Lung (tissue), 12 donors: Measurements from ENCODE around the gene CASZ1. TPM values are rescaled to one million over a fixed set of nuclear protein-coding genes. Genes with fewer than 3 reads are reported as not detected.

ENCODE experiments used
- ATAC-seq: fragments of 200-7000 bp; cut with Tn5 transposase; one replicate; pipeline ENCODE4 v1.9.1; 2020; ENCODE audit warnings: moderate number of reproducible peaks; ENCODE audit not compliant: insufficient read depth, low FRiP score
- DNase-seq, 3 donors: peaks; one replicate each; pipeline ENCODE4 v3.0.0-alpha.2; 2013 to 2017
- H3K27ac ChIP-seq, 2 donors: one replicate each; pipeline ENCODE4 v1.5.1; 2013; ENCODE audit warnings: mild to moderate bottlenecking in 2 of 2, moderate library complexity in 2 of 2, control low read depth in 1 of 2, inconsistent platforms in 1 of 2, low read depth in 1 of 2, low read length in 1 of 2
- H3K27me3 ChIP-seq, 3 donors: one replicate each; pipeline ENCODE4 v1.5.1; 2013; ENCODE audit warnings: low read length in 2 of 3; ENCODE audit not compliant: control insufficient read depth in 3 of 3, insufficient read depth in 3 of 3
- H3K36me3 ChIP-seq, 4 donors: one replicate each; pipeline ENCODE4 v1.5.1; 2013; ENCODE audit warnings: low read length in 4 of 4, mild to moderate bottlenecking in 1 of 4, moderate library complexity in 1 of 4; ENCODE audit not compliant: control insufficient read depth in 4 of 4, insufficient read depth in 4 of 4
- H3K4me1 ChIP-seq, 5 donors: one replicate each; pipeline ENCODE4 v1.5.1; 2013; ENCODE audit warnings: low read length in 5 of 5, mild to moderate bottlenecking in 2 of 5, moderate library complexity in 1 of 5; ENCODE audit not compliant: control insufficient read depth in 5 of 5, insufficient read depth in 5 of 5
- H3K4me3 ChIP-seq: one replicate; pipeline ENCODE4 v1.5.1; 2013; ENCODE audit warnings: mild to moderate bottlenecking, control low read depth, moderate library complexity
- H3K9ac ChIP-seq, 2 donors: one replicate each; pipeline ENCODE4 v1.5.1; 2013; ENCODE audit warnings: low read length in 2 of 2, control low read depth in 1 of 2; ENCODE audit not compliant: insufficient read depth in 1 of 2
- H3K9me3 ChIP-seq, 4 donors: one replicate each; pipeline ENCODE4 v1.5.1; 2013; ENCODE audit warnings: low read length in 3 of 4, mild to moderate bottlenecking in 1 of 4, moderate library complexity in 1 of 4; ENCODE audit not compliant: control insufficient read depth in 4 of 4, insufficient read depth in 3 of 4
- WGBS, 2 donors: extraction: QIAGEN DNeasy Blood & Tissue Kit; methylation state at CpG; one replicate each; pipeline ENCODE4 v1.1.7; 2013; 5-methylcytosine and 5-hydroxymethylcytosine counted together
- polyA plus RNA-seq, 2 donors: library from polyadenylated mRNA; stranded (reverse); fragments of 200-250 nt; gene quantifications; one replicate each; pipeline ENCODE4 v1.2.1, GENCODE V29; 2013
- total RNA-seq, 2 donors: library from RNA; depleted of rRNA in 1 of 2; stranded (reverse); fragments of >200 nt in 1 of 2; gene quantifications; one replicate each; pipeline ENCODE4 v1.2.1, GENCODE V29; 2014 to 2021
- TF ChIP-seq, protein P1 (sequence below): IDR thresholded peaks from 2 replicates; pipeline ENCODE4 v1.5.1; 2012; ENCODE audit warnings: mild to moderate bottlenecking; ENCODE audit errors: control extremely low read depth, extremely low read depth
- donor health status: control.
- donor health status: control.
- donor health status: Bipolar disorder and iron deficiency.
- donor health status: healthy.
- donor health status: DM: yes; HTN: yes; CAD: no.

The CASZ1 gene
- total and polyA plus RNA-seq, 4 donors = 10.3 to 69.9 (median 40.5) TPM

DNA sequence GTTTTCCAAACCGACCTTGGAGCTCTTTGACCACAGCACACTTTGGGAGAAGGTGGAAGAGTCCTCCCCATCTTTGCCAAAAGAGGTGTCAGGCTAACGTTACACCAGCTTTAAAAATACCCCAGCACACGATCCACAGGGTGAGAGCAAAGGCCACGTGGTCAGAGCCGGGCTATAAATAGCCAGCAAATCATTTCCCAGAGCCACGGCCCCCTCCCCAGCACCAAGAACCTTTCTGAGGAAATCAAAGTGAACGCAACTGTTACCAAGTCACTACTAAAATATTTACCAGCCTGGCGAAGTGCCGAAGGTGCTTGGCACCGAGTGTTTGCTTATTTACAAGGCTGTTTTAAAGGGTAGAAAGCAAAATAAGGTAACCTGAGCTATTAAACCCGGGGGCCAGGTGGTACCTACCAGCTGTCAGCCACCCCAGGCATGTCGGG lies 72.4 kb downstream of the CASZ1 start:
- H3K9ac ChIP-seq = no peak overlapping the region
- 38 to 64% methylated on average over 12 of the region's 12 CpGs for WGBS, 2 donors

DNA sequence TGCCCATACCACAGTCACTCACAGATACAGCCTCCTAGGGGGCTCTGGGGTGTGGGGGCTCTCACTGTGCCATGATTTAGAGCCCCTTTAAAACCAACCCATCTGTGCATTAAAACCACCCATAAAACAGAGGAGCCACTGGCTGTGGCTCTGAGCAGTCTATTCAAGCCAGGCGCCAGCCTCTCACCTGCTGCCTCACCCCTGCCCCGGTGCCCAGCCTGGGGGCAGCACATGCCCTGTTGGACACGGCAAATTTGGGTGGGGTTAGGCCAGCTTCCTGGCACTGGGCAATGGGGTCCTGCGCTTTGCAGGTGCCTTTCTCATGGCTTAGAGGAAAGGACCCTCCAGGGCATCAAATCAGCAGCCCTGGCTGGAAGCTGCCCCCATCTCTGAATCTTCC lies 73.1 kb downstream of the CASZ1 start:
- peak overlapping the region; percentile 79 to 91 for H3K27ac ChIP-seq
- ATAC-seq = no peak

More for the DNA sequence above, 72.4 kb downstream of the CASZ1 start:
- H3K36me3 ChIP-seq = no peaks in the 10 kb centered on the region
- H3K4me3 ChIP-seq = no peak overlapping the region
- DNase-seq = peak; percentile 76 to 87 (median 80)
- TF ChIP-seq, protein P1, sequence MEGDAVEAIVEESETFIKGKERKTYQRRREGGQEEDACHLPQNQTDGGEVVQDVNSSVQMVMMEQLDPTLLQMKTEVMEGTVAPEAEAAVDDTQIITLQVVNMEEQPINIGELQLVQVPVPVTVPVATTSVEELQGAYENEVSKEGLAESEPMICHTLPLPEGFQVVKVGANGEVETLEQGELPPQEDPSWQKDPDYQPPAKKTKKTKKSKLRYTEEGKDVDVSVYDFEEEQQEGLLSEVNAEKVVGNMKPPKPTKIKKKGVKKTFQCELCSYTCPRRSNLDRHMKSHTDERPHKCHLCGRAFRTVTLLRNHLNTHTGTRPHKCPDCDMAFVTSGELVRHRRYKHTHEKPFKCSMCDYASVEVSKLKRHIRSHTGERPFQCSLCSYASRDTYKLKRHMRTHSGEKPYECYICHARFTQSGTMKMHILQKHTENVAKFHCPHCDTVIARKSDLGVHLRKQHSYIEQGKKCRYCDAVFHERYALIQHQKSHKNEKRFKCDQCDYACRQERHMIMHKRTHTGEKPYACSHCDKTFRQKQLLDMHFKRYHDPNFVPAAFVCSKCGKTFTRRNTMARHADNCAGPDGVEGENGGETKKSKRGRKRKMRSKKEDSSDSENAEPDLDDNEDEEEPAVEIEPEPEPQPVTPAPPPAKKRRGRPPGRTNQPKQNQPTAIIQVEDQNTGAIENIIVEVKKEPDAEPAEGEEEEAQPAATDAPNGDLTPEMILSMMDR = no peak
- H3K9me3 ChIP-seq = no peaks in the 10 kb centered on the region
- H3K27me3 ChIP-seq = no peaks in the 10 kb centered on the region
- peak; percentile 43 for ATAC-seq
- peaks cover 5 to 50% (median 39%) of the 10 kb centered on the region in 5 donors for H3K4me1 ChIP-seq
- peak overlapping the region; percentile 92 to 97 for H3K27ac ChIP-seq

GRCh38 chr1:10722803-10723202 lies 73.6 kb downstream of the CASZ1 start:
- peaks cover 5 to 44% (median 40%) of the 10 kb centered on the region in 5 donors for H3K4me1 ChIP-seq
- DNase-seq = no peak
- ATAC-seq = no peak

More for the DNA sequence above, 73.1 kb downstream of the CASZ1 start:
- TF ChIP-seq, protein P1 = no peak
- Histone ChIP-seq H3K9me3 (no peaks in the 10 kb centered on the region), H3K27me3 (no peaks in the 10 kb centered on the region), H3K4me1 (peaks cover 5 to 49% (median 39%) of the 10 kb centered on the region in 5 donors), H3K4me3 (no peak overlapping the region), H3K9ac (no peak overlapping the region), H3K36me3 (no peaks in the 10 kb centered on the region)
- DNase-seq = no peak
- 88 to 92% methylated on average over 4 of the region's 4 CpGs for WGBS, 2 donors

More at GRCh38 chr1:10722803-10723202, 73.6 kb downstream of the CASZ1 start:
- Histone ChIP-seq H3K36me3 (no peaks in the 10 kb centered on the region), H3K9ac (no peak overlapping the region), H3K4me3 (no peak overlapping the region), H3K27ac (peak overlapping the region; percentile 8 to 91), H3K27me3 (no peaks in the 10 kb centered on the region), H3K9me3 (no peaks in the 10 kb centered on the region)
- 86 to 92% methylated on average over 16 of the region's 16 CpGs for WGBS, 2 donors
- TF ChIP-seq, protein P1 = no peak
